Naive B cell (primary cell): ENCODE results near the gene PHLPP2. TPM values are rescaled to one million over a fixed set of nuclear protein-coding genes. Genes with fewer than 3 reads are reported as not detected.

Source experiments
- ATAC-seq, 2 donors: fragments of 150-1000 bp; cut with Tn5 transposase; 2 replicates each; pipeline ENCODE4 v1.10.0; 2021; ENCODE audit warnings: low read depth in 2 of 2, mild to moderate bottlenecking in 2 of 2, moderate library complexity in 2 of 2
- DNase-seq: peaks from one replicate; pipeline ENCODE4 v3.0.0; 2022
- H3K27ac Mint-ChIP-seq, 6 donors: one replicate each; pipeline ENCODE4 v1.8.0; 2020 to 2022; ENCODE audit warnings: mild to moderate bottlenecking in 6 of 6, mixed read lengths in 6 of 6, moderate library complexity in 5 of 6, inconsistent platforms in 2 of 6
- H3K27me3 Mint-ChIP-seq, 3 donors: one replicate each; pipeline ENCODE4 v1.8.0; 2021 to 2022; ENCODE audit warnings: mixed read lengths in 3 of 3, mild to moderate bottlenecking in 1 of 3
- H3K36me3 Mint-ChIP-seq, 2 donors: one replicate each; pipeline ENCODE4 v1.8.0; 2020 to 2022; ENCODE audit warnings: mixed read lengths in 2 of 2, inconsistent platforms in 1 of 2, mild to moderate bottlenecking in 1 of 2
- H3K4me1 Mint-ChIP-seq, 3 donors: one replicate each; pipeline ENCODE4 v1.8.0; 2020 to 2022; ENCODE audit warnings: mixed read lengths in 3 of 3, inconsistent platforms in 1 of 3, mild to moderate bottlenecking in 1 of 3, moderate library complexity in 1 of 3
- H3K4me3 Mint-ChIP-seq, 8 donors: one replicate each; pipeline ENCODE4 v1.8.0; 2020 to 2022; ENCODE audit warnings: mild to moderate bottlenecking in 8 of 8, mixed read lengths in 8 of 8, moderate library complexity in 8 of 8, inconsistent platforms in 2 of 8
- H3K9me3 Mint-ChIP-seq, 7 donors: one replicate each; pipeline ENCODE4 v1.8.0; 2020 to 2022; ENCODE audit warnings: mixed read lengths in 7 of 7, mild to moderate bottlenecking in 5 of 7, inconsistent platforms in 2 of 7, moderate library complexity in 1 of 7
- polyA plus RNA-seq, 6 donors: library from polyadenylated mRNA; unstranded; fragments of 300-500 nt; fragmentation: Illumina TruSeq; gene quantifications; one replicate each; pipeline ENCODE4 v1.2.3, GENCODE V29; 2021; ENCODE audit warnings: low read depth in 6 of 6

The PHLPP2 gene
- polyA plus RNA-seq, 6 donors from 2014 or later = 1.1 to 6.6 (median 4.0) TPM

- no peak overlapping the region for H3K27ac Mint-ChIP-seq
- no peaks in the 10 kb centered on the region for H3K9me3 Mint-ChIP-seq
- no peak for DNase-seq
- peaks cover 23 to 27% of the 10 kb centered on the region in 2 donors for H3K36me3 Mint-ChIP-seq
- ATAC-seq = no peak
- no peaks in the 10 kb centered on the region for H3K4me1 Mint-ChIP-seq
- H3K4me3 Mint-ChIP-seq = no peak overlapping the region
- H3K27me3 Mint-ChIP-seq = no peaks in the 10 kb centered on the region
Measured at GRCh38 chr16:71672125-71672524, 52.4 kb downstream of the PHLPP2 start.

GRCh38 chr16:71671165-71671564 lies 53.3 kb downstream of the PHLPP2 start:
- Mint-ChIP-seq H3K4me3 (no peak overlapping the region), H3K4me1 (no peaks in the 10 kb centered on the region), H3K27me3 (no peaks in the 10 kb centered on the region), H3K9me3 (no peaks in the 10 kb centered on the region), H3K27ac (peak overlapping the region in 1 of 6 donors; percentile 67), H3K36me3 (peaks cover 25 to 27% of the 10 kb centered on the region in 2 donors)
- DNase-seq = no peak
- no peak for ATAC-seq

- no peaks in the 10 kb centered on the region for H3K4me1 Mint-ChIP-seq
- H3K9me3 Mint-ChIP-seq = no peaks in the 10 kb centered on the region
- H3K27ac Mint-ChIP-seq = no peak overlapping the region
- H3K36me3 Mint-ChIP-seq = peaks cover 27 to 31% of the 10 kb centered on the region in 2 donors
- no peak overlapping the region for H3K4me3 Mint-ChIP-seq
- ATAC-seq (no peak), DNase-seq (no peak)
- no peaks in the 10 kb centered on the region for H3K27me3 Mint-ChIP-seq
Measured at GRCh38 chr16:71670537-71670936, 54.0 kb downstream of the PHLPP2 start.

GRCh38 chr16:71669926-71670536 lies 54.5 kb downstream of the PHLPP2 start:
- Mint-ChIP-seq H3K9me3 (no peaks in the 10 kb centered on the region), H3K27ac (peak overlapping the region in 2 of 6 donors; percentile 23 to 30), H3K36me3 (peaks cover 27 to 31% of the 10 kb centered on the region in 2 donors), H3K4me3 (no peak overlapping the region), H3K27me3 (no peaks in the 10 kb centered on the region), H3K4me1 (no peaks in the 10 kb centered on the region)
- no peak for DNase-seq
- no peak for ATAC-seq

- no peak for ATAC-seq
- no peaks in the 10 kb centered on the region for H3K9me3 Mint-ChIP-seq
- no peak for DNase-seq
- H3K27ac Mint-ChIP-seq = peak overlapping the region in 2 of 6 donors; percentile 76 to 84
- H3K4me3 Mint-ChIP-seq = no peak overlapping the region
- no peaks in the 10 kb centered on the region for H3K4me1 Mint-ChIP-seq
- H3K27me3 Mint-ChIP-seq = no peaks in the 10 kb centered on the region
- peaks cover 27 to 31% of the 10 kb centered on the region in 2 donors for H3K36me3 Mint-ChIP-seq
Measured at GRCh38 chr16:71666928-71667707, 57.4 kb downstream of the PHLPP2 start.

- peak overlapping the region in 2 of 6 donors; percentile 27 to 29 for H3K27ac Mint-ChIP-seq
- DNase-seq (no peak), ATAC-seq (no peak)
- no peaks in the 10 kb centered on the region for H3K4me1 Mint-ChIP-seq
- no peak overlapping the region for H3K4me3 Mint-ChIP-seq
- H3K9me3 Mint-ChIP-seq = no peaks in the 10 kb centered on the region
- H3K27me3 Mint-ChIP-seq = no peaks in the 10 kb centered on the region
- H3K36me3 Mint-ChIP-seq = peaks cover 23 to 31% of the 10 kb centered on the region in 2 donors
Measured at GRCh38 chr16:71666264-71666663, 58.2 kb downstream of the PHLPP2 start.

GRCh38 chr16:71659471-71659870 lies 65.0 kb downstream of the PHLPP2 start:
- H3K36me3 Mint-ChIP-seq = peaks cover 21 to 23% of the 10 kb centered on the region in 2 donors
- H3K27me3 Mint-ChIP-seq = no peaks in the 10 kb centered on the region
- H3K9me3 Mint-ChIP-seq = no peaks in the 10 kb centered on the region
- DNase-seq (no peak), ATAC-seq (no peak)
- no peak overlapping the region for H3K27ac Mint-ChIP-seq
- H3K4me3 Mint-ChIP-seq = no peak overlapping the region
- H3K4me1 Mint-ChIP-seq = no peaks in the 10 kb centered on the region

- Mint-ChIP-seq H3K9me3 (no peaks in the 10 kb centered on the region), H3K27ac (peak overlapping the region in 2 of 6 donors; percentile 47 to 72), H3K27me3 (no peaks in the 10 kb centered on the region), H3K4me1 (no peaks in the 10 kb centered on the region), H3K4me3 (no peak overlapping the region), H3K36me3 (peaks cover 23 to 24% of the 10 kb centered on the region in 2 donors)
- DNase-seq (no peak), ATAC-seq (no peak)
Measured at GRCh38 chr16:71658771-71659170, 65.7 kb downstream of the PHLPP2 start.

- Mint-ChIP-seq H3K36me3 (peaks cover 18 to 19% of the 10 kb centered on the region in 2 donors), H3K4me3 (no peak overlapping the region), H3K4me1 (peaks cover 0 to 6% (median 0%) of the 10 kb centered on the region in 3 donors), H3K27me3 (no peaks in the 10 kb centered on the region), H3K27ac (peak overlapping the region in 1 of 6 donors; percentile 81), H3K9me3 (no peaks in the 10 kb centered on the region)
- no peak for ATAC-seq
- no peak for DNase-seq
Measured at GRCh38 chr16:71649704-71650103, 74.8 kb downstream of the PHLPP2 start.

- no peaks in the 10 kb centered on the region for H3K9me3 Mint-ChIP-seq
- peaks cover 14 to 19% of the 10 kb centered on the region in 2 donors for H3K36me3 Mint-ChIP-seq
- H3K4me3 Mint-ChIP-seq = no peak overlapping the region
- DNase-seq (no peak), ATAC-seq (no peak)
- peak overlapping the region in 2 of 6 donors; percentile 5 to 21 for H3K27ac Mint-ChIP-seq
- no peaks in the 10 kb centered on the region for H3K27me3 Mint-ChIP-seq
- H3K4me1 Mint-ChIP-seq = peaks cover 0 to 6% (median 0%) of the 10 kb centered on the region in 3 donors
Measured at GRCh38 chr16:71648921-71649320, 75.6 kb downstream of the PHLPP2 start.

- H3K9me3 Mint-ChIP-seq = no peaks in the 10 kb centered on the region
- ATAC-seq (no peak), DNase-seq (no peak)
- H3K4me3 Mint-ChIP-seq = no peak overlapping the region
- peak overlapping the region in 1 of 6 donors; percentile 65 for H3K27ac Mint-ChIP-seq
- H3K27me3 Mint-ChIP-seq = no peaks in the 10 kb centered on the region
- H3K4me1 Mint-ChIP-seq = peaks cover 0 to 6% (median 0%) of the 10 kb centered on the region in 3 donors
- H3K36me3 Mint-ChIP-seq = peaks cover 14 to 19% of the 10 kb centered on the region in 2 donors
Measured at GRCh38 chr16:71648162-71648561, 76.3 kb downstream of the PHLPP2 start.

- H3K27me3 Mint-ChIP-seq = no peaks in the 10 kb centered on the region
- peak overlapping the region in 1 of 6 donors; percentile 26 for H3K27ac Mint-ChIP-seq
- peaks cover 10 to 14% of the 10 kb centered on the region in 2 donors for H3K36me3 Mint-ChIP-seq
- no peak overlapping the region for H3K4me3 Mint-ChIP-seq
- H3K9me3 Mint-ChIP-seq = no peaks in the 10 kb centered on the region
- DNase-seq (no peak), ATAC-seq (no peak)
- H3K4me1 Mint-ChIP-seq = peaks cover 0 to 6% (median 0%) of the 10 kb centered on the region in 3 donors
Measured at GRCh38 chr16:71647391-71647790, 77.1 kb downstream of the PHLPP2 start.

GRCh38 chr16:71645450-71645849 lies 79.1 kb downstream of the PHLPP2 start:
- Mint-ChIP-seq H3K27me3 (no peaks in the 10 kb centered on the region), H3K9me3 (no peaks in the 10 kb centered on the region), H3K4me1 (peaks cover 0 to 6% (median 0%) of the 10 kb centered on the region in 3 donors), H3K27ac (peak overlapping the region in 2 of 6 donors; percentile 30 to 53), H3K4me3 (no peak overlapping the region), H3K36me3 (peaks cover 0 to 12% of the 10 kb centered on the region in 2 donors)
- DNase-seq (no peak), ATAC-seq (peak; percentile 30 to 50)

- no peaks in the 10 kb centered on the region for H3K27me3 Mint-ChIP-seq
- no peaks in the 10 kb centered on the region for H3K9me3 Mint-ChIP-seq
- peaks cover 0 to 12% of the 10 kb centered on the region in 2 donors for H3K36me3 Mint-ChIP-seq
- no peak overlapping the region for H3K4me3 Mint-ChIP-seq
- ATAC-seq (no peak), DNase-seq (no peak)
- no peak overlapping the region for H3K27ac Mint-ChIP-seq
- no peaks in the 10 kb centered on the region for H3K4me1 Mint-ChIP-seq
Measured at GRCh38 chr16:71637398-71637797, 87.1 kb downstream of the PHLPP2 start.
